H1 (cell line): ENCODE data around the gene DCBLD1. TPM values are rescaled to one million over a fixed set of nuclear protein-coding genes. Genes with fewer than 3 reads are reported as not detected.

Experiments used
- CTCF ChIA-PET: fragments of 300-600 bp; sonication (Branson Sonifier 250); formaldehyde crosslinking; loops from one replicate; lab custom pipeline; 2021; ENCODE audit not compliant: partially characterized antibody; lab: Charles Lee
- POLR2A ChIA-PET: fragments of 300-600 bp; sonication (Branson Sonifier 250); formaldehyde crosslinking; loops from one replicate; lab custom pipeline; 2021; ENCODE audit warnings: inconsistent platforms; ENCODE audit not compliant: partially characterized antibody; lab: Charles Lee
- DNase-seq, 2 experiments: peaks; one replicate each; pipeline versions ENCODE4 v3.0.0 to v3.0.0-alpha.2; 2010 to 2022; ENCODE audit warnings: low spot score in 2 of 2, low read depth in 1 of 2, mixed read lengths in 1 of 2
- FAIRE-seq: peaks from 2 replicates; lab custom pipeline; 2011; peaks lifted over from hg19 to GRCh38; lab: Jason Lieb, UNC
- H2AFZ ChIP-seq: 2 replicates; pipeline ENCODE4 v1.8.1; 2012; ENCODE audit warnings: low read length, inconsistent platforms
- H2AK5ac ChIP-seq: 2 replicates; pipeline ENCODE4 v1.6.1; 2013; ENCODE audit warnings: low read depth, low read length
- H2BK120ac ChIP-seq: replicated peaks from 2 replicates; pipeline ENCODE3; 2013; ENCODE audit warnings: low read depth, low read length, inconsistent platforms
- H2BK12ac ChIP-seq: 2 replicates; pipeline ENCODE4 v1.6.1; 2013; ENCODE audit warnings: low read depth, low read length
- H2BK15ac ChIP-seq: 2 replicates; pipeline ENCODE4 v1.6.1; 2013; ENCODE audit warnings: low read length
- H2BK20ac ChIP-seq: 2 replicates; pipeline ENCODE4 v1.6.1; 2013; ENCODE audit warnings: low read length
- H2BK5ac ChIP-seq: 2 replicates; pipeline ENCODE4 v1.6.1; 2013; ENCODE audit warnings: low read depth, low read length
- H3K14ac ChIP-seq: 2 replicates; pipeline ENCODE4 v1.6.1; 2013; ENCODE audit warnings: inconsistent platforms; ENCODE audit not compliant: insufficient read length
- H3K18ac ChIP-seq: 2 replicates; pipeline ENCODE4 v1.6.1; 2013; ENCODE audit warnings: low read length; ENCODE audit errors: extremely low read depth
- H3K23ac ChIP-seq: 2 replicates; pipeline ENCODE4 v1.6.1; 2013; ENCODE audit warnings: inconsistent platforms; ENCODE audit not compliant: insufficient read length
- H3K23me2 ChIP-seq: 2 replicates; pipeline ENCODE4 v1.6.1; 2013; ENCODE audit warnings: low read depth, low read length
- H3K27ac ChIP-seq: 2 replicates; pipeline ENCODE4 v1.6.1; 2011; ENCODE audit warnings: low read depth, low read length, inconsistent platforms
- H3K27me3 ChIP-seq, 4 experiments: replicated peaks in 1 of 4; 1 replicate in 1 of 4; 2 replicates in 3 of 4; pipeline versions ENCODE4 v1.6.1 to v1.8.1; 2011 to 2013; ENCODE audit warnings: low read length in 3 of 4, mild to moderate bottlenecking in 3 of 4, inconsistent platforms in 2 of 4, mixed read lengths in 2 of 4, moderate library complexity in 1 of 4; ENCODE audit not compliant: control insufficient read depth in 3 of 4, insufficient read depth in 3 of 4; ENCODE audit errors: extremely low read depth in 1 of 4
- H3K36me3 ChIP-seq, 4 experiments: 2 replicates each; pipeline versions ENCODE4 v1.6.1 to v1.8.1; 2011 to 2013; ENCODE audit warnings: mild to moderate bottlenecking in 4 of 4, low read length in 3 of 4, moderate library complexity in 2 of 4, control low read depth in 1 of 4, inconsistent platforms in 1 of 4; ENCODE audit not compliant: insufficient read depth in 4 of 4, control insufficient read depth in 2 of 4
- H3K4ac ChIP-seq: replicated peaks from 2 replicates; pipeline ENCODE3; 2013; ENCODE audit warnings: low read length, low read depth, mixed read lengths, inconsistent platforms; ENCODE audit not compliant: insufficient read length
- H3K4me1 ChIP-seq, 4 experiments: replicated peaks in 1 of 4; 1 replicate in 1 of 4; 2 replicates in 3 of 4; pipeline versions ENCODE4 v1.6.1 to v1.8.1; 2011 to 2013; ENCODE audit warnings: low read length in 3 of 4, inconsistent platforms in 2 of 4, mixed read lengths in 1 of 4; ENCODE audit not compliant: insufficient read depth in 4 of 4, control insufficient read depth in 3 of 4
- H3K4me2 ChIP-seq, 2 experiments: 2 replicates each; pipeline versions ENCODE4 v1.6.1 to v1.8.1; 2011 to 2013; ENCODE audit warnings: low read depth in 2 of 2, low read length in 2 of 2, control low read depth in 1 of 2, inconsistent platforms in 1 of 2, mild to moderate bottlenecking in 1 of 2; ENCODE audit not compliant: insufficient read depth in 1 of 2
- H3K4me3 ChIP-seq, 4 experiments: fragments of 200-600, 300-600 bp in 1 of 4; sonication (generic), shearing (Covaris generic), sonication (Bioruptor Twin) in 1 of 4; 2 replicates each; pipeline versions ENCODE4 v1.5.1 to v1.8.1; 2011 to 2016; ENCODE audit warnings: low read length in 4 of 4, low read depth in 3 of 4, control low read depth in 2 of 4, inconsistent platforms in 2 of 4, mild to moderate bottlenecking in 2 of 4, mixed read lengths in 1 of 4, moderate library complexity in 1 of 4; ENCODE audit not compliant: insufficient read depth in 2 of 4; ENCODE audit errors: extremely low read depth in 1 of 4
- H3K56ac ChIP-seq: replicated peaks from 2 replicates; pipeline ENCODE3; 2013; ENCODE audit warnings: low read depth, mild to moderate bottlenecking, mixed read lengths, low read length, inconsistent platforms; ENCODE audit not compliant: insufficient read length
- H3K79me1 ChIP-seq: 2 replicates; pipeline ENCODE4 v1.6.1; 2013; ENCODE audit warnings: low read depth, low read length, control low read depth
- H3K79me2 ChIP-seq, 2 experiments: 2 replicates each; pipeline versions ENCODE4 v1.6.1 to v1.8.1; 2012 to 2013; ENCODE audit warnings: low read length in 2 of 2, mild to moderate bottlenecking in 2 of 2, inconsistent platforms in 1 of 2; ENCODE audit not compliant: insufficient read depth in 2 of 2, control insufficient read depth in 1 of 2
- H3K9ac ChIP-seq, 4 experiments: replicated peaks in 1 of 4; 1 replicate in 1 of 4; 2 replicates in 3 of 4; pipeline versions ENCODE4 v1.6.1 to v1.8.1; 2011 to 2013; ENCODE audit warnings: low read depth in 3 of 4, low read length in 3 of 4, control low read depth in 2 of 4, mild to moderate bottlenecking in 2 of 4, moderate library complexity in 2 of 4, inconsistent platforms in 1 of 4; ENCODE audit errors: extremely low read depth in 1 of 4
- H3K9me3 ChIP-seq, 2 experiments: 2 replicates each; pipeline versions ENCODE4 v1.6.1 to v1.8.1; 2012 to 2013; ENCODE audit warnings: mild to moderate bottlenecking in 2 of 2, moderate library complexity in 2 of 2, control low read depth in 1 of 2, inconsistent platforms in 1 of 2, low read depth in 1 of 2, low read length in 1 of 2, mixed read lengths in 1 of 2; ENCODE audit not compliant: insufficient read depth in 2 of 2
- H4K20me1 ChIP-seq, 2 experiments: replicated peaks in 1 of 2; 2 replicates each; pipeline versions ENCODE3 to v1.8.1; 2011 to 2013; ENCODE audit warnings: inconsistent platforms in 2 of 2, low read length in 2 of 2, mild to moderate bottlenecking in 1 of 2; ENCODE audit not compliant: insufficient read depth in 2 of 2, control insufficient read depth in 1 of 2
- H4K5ac ChIP-seq: 2 replicates; pipeline ENCODE4 v1.6.1; 2013; ENCODE audit warnings: low read length, low read depth, mixed read lengths, inconsistent platforms; ENCODE audit not compliant: insufficient read length
- H4K8ac ChIP-seq: 2 replicates; pipeline ENCODE4 v1.8.0; 2013; ENCODE audit warnings: mild to moderate bottlenecking, moderate library complexity, low read length, inconsistent platforms; ENCODE audit not compliant: insufficient read depth; ENCODE audit errors: extremely low read depth
- H4K91ac ChIP-seq: replicated peaks from 2 replicates; pipeline ENCODE3; 2013; ENCODE audit warnings: low read length, mixed read lengths, inconsistent platforms; ENCODE audit not compliant: insufficient read length
- CTCF ChIP-seq, 3 experiments: IDR thresholded peaks; 1 replicate in 2 of 3; 2 replicates in 1 of 3; pipeline versions ENCODE4 v1.5.1 to v1.6.1; 2011; ENCODE audit warnings: low read length in 3 of 3, mild to moderate bottlenecking in 3 of 3, inconsistent platforms in 2 of 3, low read depth in 1 of 3, moderate library complexity in 1 of 3; ENCODE audit not compliant: insufficient read depth in 1 of 3; ENCODE audit errors: control extremely low read depth in 1 of 3
- RAD21 ChIP-seq, 2 experiments: IDR thresholded peaks in 1 of 2; conservative IDR thresholded peaks in 1 of 2; 2 replicates each; pipeline ENCODE4 v1.6.1; 2011; ENCODE audit warnings: low read depth in 2 of 2, low read length in 2 of 2, improper control_type of control experiment in 1 of 2, inconsistent platforms in 1 of 2, mild to moderate bottlenecking in 1 of 2, moderate library complexity in 1 of 2
- RXRA ChIP-seq: IDR thresholded peaks from 2 replicates; pipeline ENCODE4 v1.6.1; 2011; ENCODE audit warnings: low read depth, mild to moderate bottlenecking, low read length, moderate library complexity; ENCODE audit not compliant: insufficient read depth
- WGBS, 2 experiments: shearing (Covaris generic) in 1 of 2; methylation state at CpG; one replicate each; pipeline versions ENCODE4 v1.1.6 to v1.1.7; 2013 to 2015; ENCODE audit warnings: low lambda C conversion rate in 2 of 2, mixed read lengths in 2 of 2, inconsistent platforms in 1 of 2, low coverage in 1 of 2, missing lambda C conversion rate in 1 of 2; ENCODE audit not compliant: insufficient replicate concordance in 2 of 2, insufficient coverage in 1 of 2, insufficient read length in 1 of 2; ENCODE audit errors: extremely low coverage in 1 of 2, missing lambda C conversion rate in 1 of 2; 5-methylcytosine and 5-hydroxymethylcytosine counted together
- polyA plus RNA-seq, 7 experiments: library from polyadenylated mRNA; depleted of rRNA in 3 of 7; stranded (reverse) in 5 of 7; unstranded in 2 of 7; fragments of >200 nt in 5 of 7; fragments of 200-250 nt in 2 of 7; gene quantifications; 1 replicate in 5 of 7; 2 replicates in 1 of 7; 4 replicates in 1 of 7; pipeline versions ENCODE4 v1.2.1 to v1.2.3, GENCODE V29; 2011 to 2013; ENCODE audit warnings: missing spikeins in 2 of 7, mixed read lengths in 2 of 7
- total RNA-seq: library from RNA; stranded (reverse); fragmentation: NEBNext Ultra II Directional; extraction: Animal tissue kit (Norgen Biotek cat#: 25700); gene quantifications from 2 replicates; pipeline ENCODE4 v1.2.1, GENCODE V29; 2021

DCBLD1 gene
- total and polyA plus RNA-seq, 2 of the 8 experiments (the other 6 are each of a cell fraction or from before 2014, with no cell fraction given), result 3.9 to 11.2 TPM

DNA sequence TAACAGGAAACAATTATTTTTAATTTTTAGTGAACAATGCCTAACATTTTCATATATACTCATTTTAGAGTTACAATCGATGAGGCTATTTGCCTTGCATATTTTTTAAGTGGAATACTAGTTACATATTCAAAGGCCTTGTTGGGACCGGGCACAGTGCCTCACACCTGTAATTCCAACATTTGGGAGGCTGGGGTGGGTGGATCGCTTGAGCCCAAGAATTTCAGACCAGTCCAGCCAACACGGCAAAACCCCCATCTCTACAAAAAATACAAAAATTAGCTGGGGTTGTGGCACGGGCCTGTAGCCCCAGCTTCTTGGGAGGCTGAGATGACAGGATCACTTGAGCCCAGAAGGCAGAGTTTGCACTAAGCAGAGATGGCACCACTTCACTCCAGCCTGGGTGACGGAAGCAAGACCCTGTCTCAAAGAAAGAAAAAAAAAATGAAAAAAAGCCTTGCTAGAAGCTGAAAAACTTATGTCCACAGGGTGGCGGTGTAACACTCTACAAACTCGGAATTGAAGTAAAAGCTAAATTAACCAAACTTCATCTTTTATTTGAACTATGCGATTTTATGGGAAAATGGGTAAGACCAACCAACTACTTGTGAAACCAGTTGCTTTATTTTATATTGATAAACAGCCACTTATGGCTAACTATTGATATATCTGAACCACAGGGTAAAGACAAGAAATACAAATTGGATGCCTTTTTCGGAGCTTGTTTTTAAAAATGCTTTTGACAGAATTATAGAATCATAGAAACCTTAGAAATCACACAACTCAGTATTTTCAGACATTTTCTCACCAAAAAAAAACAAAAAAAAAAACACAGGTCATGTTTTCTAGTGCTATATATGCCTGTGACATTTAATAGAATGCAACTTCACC is 32.7 kb upstream of the DCBLD1 start:
- Histone ChIP-seq H2BK20ac (no peak overlapping the region), H2AFZ (no peak overlapping the region), H3K79me1 (no peaks in the 10 kb centered on the region), H3K27me3 (no peaks in the 10 kb centered on the region), H3K56ac (no peak overlapping the region), H4K8ac (no peak overlapping the region; the same call in 1 of the 2 replicates), H3K4ac (no peak overlapping the region), H4K20me1 (no peaks in the 10 kb centered on the region), H3K23me2 (no peaks in the 10 kb centered on the region), H3K27ac (no peak overlapping the region), H2AK5ac (no peak overlapping the region), H2BK5ac (no peak overlapping the region), H3K4me2 (no peak overlapping the region), H2BK12ac (no peak overlapping the region), H3K14ac (no peak overlapping the region), H4K5ac (no peak overlapping the region), H3K4me1 (peaks cover 0 to 7% (median 3%) of the 10 kb centered on the region in 4 experiments; a peak in 4 of 7 replicates), H3K4me3 (no peak overlapping the region), H4K91ac (no peak overlapping the region), H3K36me3 (no peaks in the 10 kb centered on the region), H3K9ac (no peak overlapping the region), H2BK15ac (no peak overlapping the region), H3K9me3 (no peaks in the 10 kb centered on the region), H2BK120ac (no peak overlapping the region), H3K23ac (no peak overlapping the region), H3K79me2 (no peaks in the 10 kb centered on the region), H3K18ac (no peak overlapping the region)
- peak in 1 of 2 experiments; percentile 56 for DNase-seq
- 54% methylated on average over 10 of the region's 10 CpGs; no CpG with 5 or more reads in 1 of the 2 experiments for WGBS, 2 experiments
- FAIRE-seq, result peak; percentile 81
- ChIA-PET POLR2A (no interaction called here), CTCF (interaction anchor here (0.6 to 6.2 kb wide), 48 partner anchors 10 to 1169 kb away, joined by 3 to 54 read pairs (median 4); partner anchors contain the start of genes DCBLD1, GOPC and ROS1)
- TF ChIP-seq CTCF (IDR thresholded peaks at IDR 0.05; ENCODE audit: control extremely low read depth in 1 of 3, insufficient read depth in 1 of 3, low read depth in 1 of 3, low read length in 3 of 3), result peak in 2 of 3 experiments; percentile 52 to 69; a peak in 2 of 4 replicates
- no peak for TF ChIP-seq RXRA
- TF ChIP-seq RAD21 (IDR thresholded peaks at IDR 0.05 in 1 of 2, conservative IDR thresholded peaks at IDR 0.05 in 1 of 2; ENCODE audit: low read depth in 2 of 2, low read length in 2 of 2), result peak; percentile 78 to 81
